SKM-1 (cell line): ENCODE results near the gene HSFX4.
"Not testable (repeated sequence)": the region's sequence is repeated elsewhere in the genome, so short reads cannot be mapped to it uniquely, and the experiment has no call there.

Source experiments
- DNase-seq: peaks from one replicate; lab custom pipeline; 2025; ENCODE audit not compliant: unreplicated experiment; lab: John Stamatoyannopoulos, UW

Gene HSFX4

DNA sequence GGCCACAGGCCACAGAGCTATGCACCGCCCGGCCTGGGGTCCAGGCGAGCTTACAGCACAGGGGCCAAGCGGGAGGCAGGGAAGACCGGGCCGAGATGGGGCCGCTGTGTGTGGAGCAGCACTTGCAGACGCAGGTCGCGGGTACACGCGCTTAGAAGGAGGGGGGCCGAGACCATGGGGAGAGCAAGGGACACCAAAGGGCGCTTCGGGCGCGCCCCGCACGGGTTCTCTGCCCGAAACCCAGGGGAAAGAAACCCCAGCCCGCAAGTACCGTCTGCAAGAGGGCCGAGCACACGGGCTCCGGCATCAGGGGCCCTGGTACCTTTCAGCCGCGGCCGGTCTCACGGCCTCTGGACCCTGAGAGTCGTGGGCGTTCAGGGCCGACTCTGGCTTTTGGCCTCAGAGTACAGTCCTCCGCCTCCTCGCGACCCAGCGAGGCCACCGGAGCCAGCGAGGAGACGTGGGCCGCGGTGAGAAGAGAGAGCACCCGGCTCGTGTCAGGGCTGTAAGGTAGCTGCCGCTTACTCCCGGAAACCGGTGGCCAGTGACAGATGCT is 8.6 kb downstream of the HSFX4 start:
- DNase-seq: no peak

DNA sequence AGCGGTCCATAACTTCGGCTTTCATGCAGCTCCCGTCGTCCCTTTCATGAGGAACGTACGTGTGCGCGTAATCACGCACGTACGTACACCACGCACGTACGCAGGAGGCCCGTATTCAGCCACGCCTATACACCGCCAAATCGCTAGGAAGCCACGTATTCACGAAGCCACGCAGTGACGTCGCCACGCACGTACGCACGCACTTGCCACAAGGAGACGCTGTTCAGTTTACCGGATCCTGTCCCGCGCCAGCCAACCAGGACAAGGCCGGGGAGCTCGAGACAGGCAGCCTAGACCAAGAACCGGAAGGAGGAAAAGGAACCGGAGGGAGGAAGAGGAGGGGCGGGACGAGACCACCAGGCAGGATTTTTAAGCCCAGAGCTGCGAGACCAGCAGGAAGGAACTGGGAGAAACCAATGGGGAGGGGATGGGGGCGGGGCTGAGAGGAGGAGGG is 9.1 kb downstream of the HSFX4 start, which contains the start of gene EOLA2:
Gene EOLA2, minus strand, starts transcription at position 65 of the 454 bp plus-strand sequence. CDS start 4,617 bp downstream, outside the sequence.
- peak; percentile 62 for DNase-seq

DNA sequence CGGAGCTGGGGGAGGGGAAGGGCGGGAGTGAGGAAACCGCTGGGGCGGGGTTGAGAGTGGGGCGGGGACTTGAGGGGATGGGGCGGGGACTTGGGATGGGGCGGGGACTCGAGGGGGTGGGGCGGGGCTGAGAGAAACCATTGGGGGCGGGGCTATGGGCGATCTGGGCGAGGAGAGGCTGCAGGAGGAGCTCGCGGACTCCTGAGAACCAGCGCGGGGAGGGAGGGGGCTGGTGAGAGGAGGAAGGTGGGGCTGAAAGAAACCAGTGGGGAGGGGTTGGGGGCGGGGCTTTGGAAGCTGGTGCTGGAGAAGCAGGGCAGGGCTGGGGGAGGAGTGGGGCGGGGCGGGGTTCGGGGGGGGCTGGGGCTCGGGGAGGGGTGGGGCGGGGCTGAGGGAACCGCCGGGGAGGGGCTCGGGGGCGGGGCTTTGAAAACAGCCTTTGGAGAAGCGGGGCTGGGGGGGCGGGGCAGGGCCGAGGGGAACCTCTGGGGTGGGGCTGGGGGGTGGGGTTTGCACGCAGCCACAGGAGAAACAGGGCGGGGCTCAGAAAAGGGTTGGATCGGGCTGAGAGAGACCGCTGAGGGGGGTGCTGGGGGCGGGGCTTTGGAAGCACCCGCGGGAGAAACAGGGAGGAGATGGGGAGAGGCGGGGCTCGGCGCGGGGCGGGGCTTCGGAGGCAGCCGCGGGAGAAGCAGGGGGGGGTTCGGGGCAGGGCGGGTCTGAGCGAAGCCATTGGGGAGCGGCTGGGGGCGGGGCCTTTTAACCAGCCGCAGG is 9.7 kb downstream of the HSFX4 start:
- DNase-seq: peak; percentile 57

DNA sequence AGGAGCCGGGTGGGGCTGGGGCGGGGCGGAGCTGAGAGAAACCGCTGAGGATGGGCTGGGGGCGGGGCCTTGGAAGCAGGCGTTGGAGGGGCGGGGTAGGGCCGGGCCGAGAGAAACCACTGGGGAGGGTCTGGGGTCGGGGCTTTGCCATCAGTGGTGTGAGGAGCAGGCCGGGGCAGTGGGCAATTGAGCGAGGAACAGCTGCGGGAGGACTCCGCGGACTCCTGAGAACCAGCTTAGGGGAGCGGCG is 10.2 kb downstream of the HSFX4 start:
- no peak for DNase-seq

DNA sequence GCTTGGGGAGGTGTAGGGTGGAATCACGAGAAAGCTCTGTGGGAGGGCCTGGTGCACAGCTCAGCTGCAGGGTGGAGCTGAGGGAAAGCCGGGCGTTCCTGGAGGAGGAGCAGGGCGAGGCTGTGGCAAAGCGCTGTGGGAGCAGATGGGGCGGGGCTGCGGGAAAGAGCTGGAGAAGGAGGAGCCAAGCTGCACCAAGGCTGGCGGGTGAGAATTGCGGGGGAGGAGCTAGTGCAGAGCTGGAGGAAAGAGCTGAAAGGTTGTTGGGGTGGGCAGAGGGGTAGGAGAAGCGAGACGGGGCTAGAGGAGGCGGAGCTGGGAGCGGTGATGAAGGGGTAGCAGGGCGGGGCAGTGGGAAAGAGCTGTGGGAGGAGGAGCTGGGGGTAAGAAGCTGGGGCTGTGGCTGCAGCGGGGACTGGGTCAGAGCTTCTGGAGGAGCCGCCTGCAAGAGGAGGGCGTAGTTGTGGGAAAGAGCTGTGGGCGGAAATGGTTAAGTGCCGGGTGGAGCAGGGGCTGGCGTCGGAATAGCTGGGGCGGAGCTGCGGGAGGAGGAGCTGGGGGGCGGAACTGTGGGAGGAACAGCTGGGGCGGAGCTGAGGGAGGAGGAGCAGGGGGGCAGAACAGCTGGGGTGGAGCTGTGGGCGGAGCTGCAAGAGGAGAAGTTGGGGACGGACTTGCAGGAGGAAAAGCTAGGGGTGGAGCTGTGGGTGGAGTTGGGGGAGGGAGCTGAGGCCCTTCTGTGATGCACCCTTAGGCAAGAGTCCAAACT is 10.7 kb downstream of the HSFX4 start:
- peak; percentile 80 for DNase-seq

DNA sequence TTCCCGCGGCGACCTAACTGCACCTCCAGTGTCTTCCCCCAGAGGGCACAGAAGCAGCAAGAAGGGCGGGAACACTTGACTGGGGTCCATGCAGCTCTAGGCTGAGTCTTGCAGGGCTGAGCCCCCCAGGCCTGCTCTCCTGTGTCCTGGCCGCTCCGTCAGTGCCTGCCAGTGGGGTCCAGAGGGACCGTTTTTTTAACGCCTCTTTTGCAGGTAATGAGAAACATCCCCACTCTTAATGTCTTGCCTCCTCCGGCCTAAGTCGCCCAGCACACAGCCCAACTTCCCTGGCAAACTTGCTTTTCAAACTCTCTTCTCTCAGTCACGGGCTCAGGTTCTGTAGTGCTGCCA is 11.3 kb downstream of the HSFX4 start:
- DNase-seq: not testable (repeated sequence)

DNA sequence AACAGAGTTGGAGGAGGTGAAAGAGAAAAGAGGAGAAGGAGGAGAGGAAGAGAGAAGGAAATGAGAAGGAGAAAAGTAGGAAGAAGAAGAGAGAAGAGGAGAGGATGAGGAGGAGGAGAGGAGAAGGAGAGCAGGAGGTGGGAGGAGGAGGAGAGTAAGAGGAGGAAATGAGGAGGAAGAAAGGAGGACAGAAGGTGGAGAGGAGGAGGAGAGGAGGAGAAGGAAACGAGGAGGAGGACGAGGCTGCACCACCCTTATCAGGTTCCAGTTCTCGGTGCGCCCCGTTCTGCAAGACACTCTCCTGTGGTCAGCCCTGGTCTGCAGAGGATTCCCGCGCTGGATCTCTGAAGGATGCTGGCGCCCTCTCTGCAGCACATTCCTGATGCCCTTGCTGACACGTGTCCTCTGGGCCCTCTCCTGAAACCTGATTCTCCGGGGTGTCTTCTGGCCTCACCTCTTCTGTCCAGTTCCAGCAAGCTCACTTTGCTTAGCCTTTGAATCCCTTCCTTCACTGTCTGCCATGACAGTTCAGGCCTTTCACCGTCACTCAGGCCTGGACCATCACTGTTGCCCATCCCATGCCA is 15.8 kb downstream of the HSFX4 start:
- not testable (repeated sequence) for DNase-seq

DNA sequence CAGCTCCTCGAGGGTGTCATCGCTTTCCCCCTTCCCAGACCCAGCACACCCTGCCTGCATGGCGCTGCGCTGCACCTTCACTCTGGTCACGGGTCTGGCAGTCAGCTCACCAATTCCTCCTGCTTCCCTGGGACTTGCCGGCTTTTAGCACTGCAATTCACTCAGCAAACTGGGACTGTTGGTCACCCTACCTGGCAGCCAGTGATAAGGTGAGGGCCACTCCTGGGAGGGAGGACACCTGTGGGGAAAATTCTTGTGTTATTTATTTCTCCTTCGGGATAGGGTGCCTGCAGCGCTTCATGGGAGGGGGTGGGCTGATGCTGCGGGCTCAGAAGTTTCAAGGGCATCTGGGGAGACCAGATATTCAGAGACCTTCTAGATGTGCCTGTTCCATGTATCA is 16.4 kb downstream of the HSFX4 start:
- DNase-seq: not testable (repeated sequence)

DNA sequence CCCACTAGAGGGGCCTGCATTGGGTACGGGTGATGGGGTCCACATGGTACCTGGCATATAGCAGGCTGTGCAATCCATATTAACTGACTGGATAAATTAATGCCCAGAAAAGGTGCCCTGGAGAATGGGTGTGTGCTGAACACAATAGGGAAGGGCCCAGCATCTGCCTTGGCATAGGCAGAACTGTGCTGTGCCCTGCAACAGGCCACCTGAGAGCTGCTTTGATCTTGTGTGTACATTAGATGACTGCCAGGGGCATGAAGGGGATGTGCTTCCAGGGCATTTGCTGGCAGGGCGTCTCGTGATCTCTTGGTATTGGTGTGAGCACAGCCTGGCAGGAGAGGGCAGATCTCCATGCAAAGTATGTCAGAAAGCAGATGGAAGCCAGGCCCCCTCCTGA is 17.6 kb downstream of the HSFX4 start:
- DNase-seq: not testable (repeated sequence)

DNA sequence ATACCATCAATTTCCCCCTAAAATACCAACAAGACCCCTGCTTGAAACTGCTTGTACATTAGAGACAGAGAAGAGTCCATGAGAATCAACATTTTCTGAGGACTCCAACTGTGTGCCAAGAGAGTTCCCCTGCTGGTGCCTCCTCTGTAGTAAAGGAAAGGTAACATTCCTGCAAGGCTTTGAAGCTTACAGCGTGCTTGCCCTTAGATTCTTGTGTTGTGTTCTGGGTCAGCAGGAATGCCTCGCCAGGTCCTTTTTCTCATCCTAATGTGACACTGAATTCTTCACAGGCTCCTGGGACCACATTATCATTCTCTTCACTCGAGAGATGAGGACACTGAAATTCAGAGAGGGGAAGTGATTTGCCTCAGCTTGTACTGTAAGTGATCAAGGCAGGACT is 18.6 kb downstream of the HSFX4 start:
- no peak for DNase-seq

DNA sequence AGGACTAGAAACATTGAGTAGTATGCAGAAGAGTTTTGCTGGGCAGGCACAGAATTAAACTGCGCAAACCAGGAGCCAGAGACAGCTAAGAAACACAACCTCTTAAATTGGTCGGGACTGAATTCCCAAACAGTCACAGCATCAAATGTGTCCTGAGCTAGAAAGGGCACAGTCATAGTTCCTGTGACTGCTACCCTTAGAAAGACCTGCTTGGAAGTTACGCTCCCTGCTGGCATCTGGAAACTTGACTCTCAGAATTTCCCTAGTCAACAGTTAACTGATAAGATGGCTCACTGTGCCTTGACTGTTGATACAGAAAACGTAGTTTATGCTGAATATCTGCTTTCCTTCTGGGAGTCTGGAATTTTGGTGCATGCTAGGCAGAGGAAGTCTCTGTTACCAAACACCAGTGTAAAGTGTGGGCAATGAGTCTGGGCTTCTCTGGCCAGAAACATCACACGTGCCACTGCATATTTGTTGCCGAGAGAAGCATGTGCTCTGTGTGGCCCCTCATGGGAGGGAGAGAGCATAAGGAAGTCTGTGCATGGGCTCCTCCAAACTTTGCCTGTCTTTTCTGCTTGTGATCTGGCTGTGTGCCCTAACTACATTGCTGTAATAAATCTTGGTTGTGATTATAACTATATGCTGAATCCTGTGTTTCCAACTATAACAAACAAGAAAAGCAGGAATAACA is 20.5 kb downstream of the HSFX4 start:
- no peak for DNase-seq

DNA sequence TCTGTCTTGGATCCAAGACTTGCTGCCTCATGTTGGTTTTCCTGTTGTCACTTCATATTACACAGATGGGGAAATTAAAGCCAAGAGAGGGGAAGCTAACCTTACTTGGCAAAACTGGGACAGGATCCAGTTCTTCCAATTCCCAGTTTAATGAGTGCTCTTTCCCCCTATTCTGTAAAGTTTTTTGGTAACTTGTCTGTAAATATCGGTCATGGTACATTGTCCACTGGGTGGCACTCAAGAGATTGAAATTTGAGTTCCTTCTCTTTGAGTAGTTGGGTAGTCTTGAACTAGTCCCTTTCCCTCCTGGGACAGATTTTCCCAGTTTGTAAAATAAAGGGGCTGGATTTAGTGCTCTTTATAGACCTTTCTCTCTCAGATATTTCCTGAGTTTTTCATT is 21.3 kb downstream of the HSFX4 start:
- no peak for DNase-seq

DNA sequence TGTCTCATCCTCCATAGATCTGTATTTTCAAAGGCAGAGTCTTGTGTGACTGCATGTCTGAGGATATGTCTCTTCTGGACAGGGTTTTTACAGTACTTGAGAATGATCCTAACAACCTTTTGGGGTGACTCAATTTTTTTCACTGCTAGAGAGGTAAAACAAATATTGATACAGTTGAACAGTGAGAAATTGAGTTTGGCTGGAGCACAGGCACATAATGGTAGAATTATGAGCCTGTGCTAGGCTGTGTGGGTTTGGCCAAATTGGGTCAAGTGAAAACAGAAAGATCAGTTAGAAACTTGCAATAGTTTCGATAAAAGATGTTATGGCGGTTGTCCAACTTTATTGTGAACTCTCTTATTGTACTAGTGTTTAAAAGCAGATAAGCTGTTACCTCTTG is 32.2 kb downstream of the HSFX4 start:
- no peak for DNase-seq

DNA sequence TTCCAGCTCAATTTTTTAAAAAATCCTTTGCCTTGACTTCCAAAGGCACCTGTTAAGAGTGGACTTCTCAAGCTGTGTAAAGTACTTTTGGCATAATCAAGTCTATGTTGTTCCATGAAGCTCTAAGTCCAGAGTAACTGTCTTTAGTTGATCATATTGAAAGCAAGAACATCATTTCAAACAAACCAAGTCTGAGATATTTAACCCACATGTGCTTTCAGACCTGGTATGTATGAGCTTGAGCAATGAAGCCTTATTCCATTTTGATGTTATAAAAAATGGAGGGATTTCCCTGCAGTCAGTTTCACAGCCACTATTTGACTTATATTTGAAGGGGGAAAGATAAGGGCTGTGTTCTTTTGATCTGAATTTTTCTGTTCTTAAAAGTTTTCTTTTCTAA is 32.6 kb downstream of the HSFX4 start:
- DNase-seq: no peak

DNA sequence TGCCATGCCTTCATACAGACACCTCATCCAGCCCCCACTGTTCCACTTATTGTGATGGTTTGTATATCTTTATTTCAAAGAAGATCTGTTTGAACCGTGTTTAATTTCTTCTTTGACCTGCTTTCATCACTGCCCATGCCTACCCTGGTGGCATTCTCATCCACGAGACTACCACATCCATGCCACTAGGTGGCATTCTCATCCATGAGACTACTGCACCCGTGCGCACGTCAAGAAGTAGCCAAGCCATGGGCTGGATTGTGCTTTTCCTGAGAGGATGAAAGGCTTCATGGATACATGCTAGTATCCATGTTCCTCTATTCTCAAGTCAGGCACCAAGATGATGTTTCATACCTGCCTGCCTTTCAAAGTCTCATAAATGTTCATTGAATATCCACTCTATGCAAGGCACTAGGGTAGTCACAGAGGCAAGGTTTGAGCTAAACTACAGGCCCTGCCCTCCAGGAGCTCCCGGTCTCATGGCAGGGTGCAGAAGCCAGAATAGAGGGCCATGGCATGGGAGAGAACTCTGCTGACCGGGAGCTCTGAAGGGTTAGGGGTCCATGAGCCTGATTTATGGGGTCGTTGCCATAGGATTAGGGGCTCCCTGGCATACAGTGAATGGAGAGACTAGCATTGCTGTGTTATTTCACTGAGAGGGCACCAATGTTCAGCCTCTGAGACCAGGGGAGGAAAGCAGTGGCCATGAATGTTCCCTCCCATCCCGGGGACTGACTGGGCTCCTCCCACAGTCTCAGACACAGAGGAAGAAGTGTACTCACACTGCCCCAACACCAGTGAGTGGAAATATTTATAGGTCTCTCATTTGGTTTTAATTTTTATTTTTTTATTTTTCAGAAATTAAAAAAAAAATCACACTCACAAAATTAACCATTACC is 33.7 kb downstream of the HSFX4 start:
- DNase-seq: no peak

DNA sequence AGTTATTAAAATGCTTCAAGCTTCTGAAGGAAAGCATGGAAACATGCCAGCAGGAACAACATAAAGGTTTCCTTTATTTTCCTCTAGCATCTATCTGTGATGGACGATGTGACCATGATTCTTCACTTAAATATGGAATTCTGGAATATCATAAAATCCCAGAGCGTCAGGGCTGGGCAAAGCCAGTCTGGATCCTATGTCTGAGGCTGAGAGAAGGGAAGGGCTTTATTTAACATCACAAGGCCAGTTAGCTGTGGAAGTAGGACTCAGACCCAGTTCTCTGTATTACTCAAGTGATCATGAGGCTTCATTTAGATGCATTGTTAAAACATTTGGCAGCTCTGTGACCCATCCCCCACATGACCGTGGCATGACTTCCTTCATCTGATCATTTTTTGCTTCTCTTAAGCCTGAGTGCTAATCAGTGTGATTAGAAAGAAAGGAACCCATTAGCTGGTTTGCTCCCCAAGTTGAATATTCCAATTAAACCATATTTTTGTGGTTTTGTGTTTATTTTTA is 49.8 kb downstream of the HSFX4 start:
- DNase-seq: no peak
